Posterior cingulate gyrus (tissue), 11 donors: ENCODE measurements around the gene RBFOX1.

Source experiments
- DNase-seq, 10 donors: peaks; one replicate each; pipeline versions ENCODE4 v3.0.0 to v3.0.0-alpha.2; 2020 to 2021; ENCODE audit warnings: mixed read lengths in 3 of 10
- intact Hi-C: fragments of 100-400 bp; cut with DNase I; formaldehyde crosslinking; loops from one replicate; pipeline ENCODE4 v1.15.1; 2023

RBFOX1 gene

GRCh38 chr16:7366993-7367880 is 34.6 kb downstream of the RBFOX1 start:
- intact Hi-C loops, result no loop called here
- DNase-seq, result no peak

GRCh38 chr16:7369204-7369603 is 36.6 kb downstream of the RBFOX1 start:
- no peak for DNase-seq
- intact Hi-C loops, result no loop called here

DNA sequence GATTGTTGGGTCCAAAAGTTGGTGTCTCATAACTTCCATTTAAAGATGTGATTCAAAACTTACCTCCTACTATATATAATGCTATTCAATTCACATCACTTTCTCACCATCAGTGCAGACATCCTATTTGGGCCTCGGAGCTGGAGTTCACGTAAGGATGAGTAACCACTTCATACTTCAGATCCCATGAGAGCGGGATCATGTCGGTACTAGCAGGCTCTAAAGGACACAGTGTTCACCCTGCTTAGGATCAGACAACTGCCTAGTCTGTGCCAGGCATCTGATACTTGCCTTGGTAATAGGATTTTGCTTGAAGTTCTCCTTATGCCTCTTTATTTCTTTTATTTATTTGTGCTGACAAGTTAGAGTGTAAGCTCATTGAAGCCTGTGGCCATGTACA is 39.5 kb downstream of the RBFOX1 start:
- DNase-seq, result no peak
- intact Hi-C loops, result no loop called here

- intact Hi-C loops, result no loop called here
- DNase-seq, result no peak
Measured at GRCh38 chr16:7373776-7374175, 41.1 kb downstream of the RBFOX1 start.

- intact Hi-C loops, result no loop called here
- no peak for DNase-seq
Measured at GRCh38 chr16:7374614-7375174, 42.0 kb downstream of the RBFOX1 start.

DNA sequence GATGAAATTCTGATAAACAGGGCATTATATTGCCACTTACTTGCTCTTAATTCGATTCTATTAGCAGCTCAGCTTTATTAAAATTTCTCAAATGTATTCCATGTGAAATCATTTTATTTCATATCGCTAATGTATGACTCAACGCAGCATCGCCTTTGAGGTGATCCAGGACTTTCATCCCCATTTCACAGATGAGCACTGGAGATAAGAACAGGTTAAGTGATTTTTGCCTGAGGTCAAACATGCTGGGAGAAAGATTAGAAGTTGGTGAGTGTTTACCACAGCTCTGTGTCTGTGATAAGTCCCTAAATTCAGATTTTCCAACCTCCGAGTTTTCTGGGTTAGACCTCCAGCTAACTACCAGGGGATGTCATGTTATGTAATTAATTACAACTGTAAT is 43.6 kb downstream of the RBFOX1 start:
- intact Hi-C loops, result no loop called here
- DNase-seq, result no peak

- intact Hi-C loops, result no loop called here
- DNase-seq, result no peak
Measured at GRCh38 chr16:7377231-7377630, 44.6 kb downstream of the RBFOX1 start.

GRCh38 chr16:7378024-7378695 is 45.5 kb downstream of the RBFOX1 start:
- intact Hi-C loops, result no loop called here
- peak in 1 of 10 donors; percentile 68 for DNase-seq

DNA sequence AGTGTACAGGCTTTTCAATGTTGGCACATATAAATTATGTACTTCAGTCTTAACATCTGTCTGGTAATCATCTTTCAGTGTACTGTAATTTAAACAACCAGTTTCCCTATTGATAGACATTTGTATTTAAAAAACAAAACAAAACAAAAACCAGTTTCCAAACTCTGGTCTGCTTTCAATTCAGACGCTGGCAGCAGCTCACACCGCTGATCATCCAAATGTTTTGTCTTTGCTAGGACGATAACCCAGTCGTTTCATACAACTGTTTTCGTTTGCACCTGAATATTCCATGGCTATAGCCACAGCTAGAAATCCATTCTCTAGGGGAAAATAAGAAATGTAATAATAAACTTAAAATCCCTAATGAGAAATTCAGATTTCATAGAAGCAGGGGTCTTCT is 47.8 kb downstream of the RBFOX1 start:
- DNase-seq, result no peak
- intact Hi-C loops, result no loop called here

DNA sequence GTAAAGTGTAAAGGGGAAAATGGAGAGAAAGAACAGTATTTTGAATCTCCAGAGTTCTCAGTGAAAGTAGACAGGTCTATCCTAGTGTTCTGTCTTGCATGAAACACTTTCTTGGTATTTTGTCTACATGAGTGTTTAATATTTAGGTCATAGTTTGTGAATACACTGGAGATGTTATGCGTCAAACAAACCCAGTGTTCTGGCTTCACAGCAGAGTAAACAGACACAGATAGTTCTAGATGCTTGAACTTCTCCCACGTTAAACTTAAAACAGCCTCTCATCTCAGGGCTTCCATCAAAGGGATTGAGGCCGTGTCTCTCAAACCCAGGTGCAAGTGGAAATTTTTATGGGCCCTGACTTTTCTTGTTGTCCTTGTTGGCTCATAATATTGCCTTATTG is 48.3 kb downstream of the RBFOX1 start:
- intact Hi-C loops, result no loop called here
- DNase-seq, result no peak

- no peak for DNase-seq
- intact Hi-C loops, result no loop called here
Measured at GRCh38 chr16:7381671-7382070, 49.0 kb downstream of the RBFOX1 start.

GRCh38 chr16:7382521-7382920 is 49.9 kb downstream of the RBFOX1 start:
- no peak for DNase-seq

DNA sequence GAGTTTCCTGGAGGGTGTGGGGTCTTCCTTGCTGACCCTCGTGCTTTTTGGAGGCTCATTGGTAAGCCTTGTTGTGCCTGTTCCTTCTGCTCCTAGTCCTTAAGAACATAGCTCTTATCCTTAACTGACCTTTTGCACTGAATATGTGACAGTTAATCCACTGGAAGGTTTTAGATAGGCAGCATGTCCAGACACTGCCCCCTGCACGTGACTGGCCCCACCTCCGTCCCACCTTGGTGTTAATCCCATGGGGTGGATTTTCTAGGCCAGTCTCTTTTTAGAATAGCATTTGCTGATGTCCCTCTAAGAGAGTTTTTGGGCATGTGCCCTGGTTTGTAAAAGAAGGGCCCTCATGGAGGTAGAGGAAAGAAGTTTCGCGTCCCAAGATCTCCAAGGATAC is 58.3 kb downstream of the RBFOX1 start:
- intact Hi-C loops, result no loop called here
- no peak for DNase-seq

More at GRCh38 chr16:7382521-7382920, 49.9 kb downstream of the RBFOX1 start:
- intact Hi-C loops, result no loop called here

DNA sequence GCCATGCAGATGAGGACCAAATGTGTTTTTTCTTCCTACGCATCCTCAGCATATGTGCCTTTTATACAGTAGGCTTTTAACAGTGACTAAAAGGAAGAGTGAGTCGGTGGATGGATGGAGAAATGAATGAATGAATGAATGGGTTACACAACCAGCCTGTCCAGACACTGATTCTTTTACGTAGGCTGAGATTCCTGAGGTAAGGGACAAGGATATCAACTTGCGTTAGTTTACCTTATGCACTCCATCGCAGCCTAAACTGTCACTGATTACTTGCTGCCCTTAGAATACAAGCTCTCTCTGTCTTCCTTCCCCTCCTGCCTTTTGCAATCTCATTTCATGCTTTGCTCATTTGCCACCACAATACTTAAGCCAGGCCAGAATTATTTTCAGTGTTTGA is 59.0 kb downstream of the RBFOX1 start:
- intact Hi-C loops, result no loop called here

DNA sequence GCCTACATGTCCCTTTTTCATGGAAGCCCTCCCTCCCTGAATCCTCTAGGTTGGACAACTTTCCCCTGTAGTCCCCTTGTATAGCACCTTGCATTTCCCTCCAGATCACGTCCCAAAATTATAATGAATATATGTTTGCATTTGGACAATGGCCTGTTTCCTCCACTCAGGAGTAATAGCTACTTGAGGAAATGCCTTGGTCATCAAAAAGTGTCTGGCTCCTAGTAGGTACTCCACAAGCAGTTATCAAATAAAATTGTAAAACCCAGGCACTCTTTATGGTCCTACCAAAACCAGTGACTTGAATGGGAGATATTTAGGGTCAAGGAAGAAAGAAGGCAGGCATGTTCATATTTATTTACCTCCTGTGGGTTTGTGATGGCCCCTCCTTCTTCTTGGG is 59.6 kb downstream of the RBFOX1 start:
- intact Hi-C loops, result no loop called here
- DNase-seq, result no peak

More for the DNA sequence above, 59.0 kb downstream of the RBFOX1 start:
- no peak for DNase-seq

DNA sequence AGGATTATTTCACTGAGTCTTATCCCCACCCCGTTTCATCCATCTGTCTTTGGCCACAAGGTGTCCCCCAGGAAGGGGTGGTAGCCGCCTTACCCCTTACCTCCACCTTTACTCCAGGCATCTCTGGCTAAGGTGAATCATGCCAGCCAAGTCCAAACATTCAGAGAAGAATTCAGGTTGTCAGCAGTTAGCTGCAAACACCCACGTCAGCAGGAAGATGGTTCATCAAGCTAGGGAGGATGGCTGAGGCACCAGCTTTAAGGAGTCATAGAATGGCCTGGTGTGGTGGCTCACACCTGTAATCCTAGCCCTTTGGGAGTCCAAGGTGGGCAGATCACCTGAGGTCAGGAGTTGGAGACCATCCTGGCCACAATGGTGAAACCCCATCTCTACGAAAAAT is 61.0 kb downstream of the RBFOX1 start:
- DNase-seq, result peak in 1 of 10 donors; percentile 50
- intact Hi-C loops, result no loop called here

GRCh38 chr16:7394720-7395336 is 62.2 kb downstream of the RBFOX1 start:
- intact Hi-C loops, result no loop called here
- no peak for DNase-seq

- DNase-seq, result no peak
- intact Hi-C loops, result no loop called here
Measured at GRCh38 chr16:7397901-7398300, 65.3 kb downstream of the RBFOX1 start.

GRCh38 chr16:7398536-7398935 is 65.9 kb downstream of the RBFOX1 start:
- DNase-seq, result no peak
- intact Hi-C loops, result no loop called here

GRCh38 chr16:7399296-7399695 is 66.7 kb downstream of the RBFOX1 start:
- no peak for DNase-seq
- intact Hi-C loops, result no loop called here
